Measurements from ENCODE around the gene NOS1AP. TPM values are rescaled to one million over a fixed set of nuclear protein-coding genes. Genes with fewer than 3 reads are reported as not detected.
"Not testable (repeated sequence)": the region's sequence is repeated elsewhere in the genome, so short reads cannot be mapped to it uniquely, and the experiment has no call there.

Gene NOS1AP
- polyA plus RNA-seq, 1 donor: 2.7 TPM

GRCh38 chr1:162161916-162162550 lies 92.5 kb downstream of the NOS1AP start:
- no peak overlapping the region for H3K27ac ChIP-seq (ENCODE audit: low read length)
- DNase-seq: no peak
- WGBS (ENCODE audit: insufficient coverage, low lambda C conversion rate): 48% methylated on average over 2 of the region's 7 CpGs
- H3K27me3 ChIP-seq (ENCODE audit: control insufficient read depth, insufficient read depth, low read length): no peaks in the 10 kb centered on the region
- H3K9me3 ChIP-seq (ENCODE audit: control insufficient read depth, low read depth, low read length): no peaks in the 10 kb centered on the region
- no peaks in the 10 kb centered on the region for H3K36me3 ChIP-seq (ENCODE audit: control insufficient read depth, insufficient read depth, low read length)
- peaks cover 9% of the 10 kb centered on the region for H3K4me1 ChIP-seq (ENCODE audit: control insufficient read depth, insufficient read depth, low read length)
- H3K4me3 ChIP-seq (ENCODE audit: low read length): no peak overlapping the region

- Histone ChIP-seq H3K27me3 (ENCODE audit: control insufficient read depth, insufficient read depth, low read length) (no peaks in the 10 kb centered on the region), H3K9me3 (ENCODE audit: control insufficient read depth, low read depth, low read length) (no peaks in the 10 kb centered on the region), H3K36me3 (ENCODE audit: control insufficient read depth, insufficient read depth, low read length) (no peaks in the 10 kb centered on the region), H3K27ac (ENCODE audit: low read length) (no peak overlapping the region), H3K4me1 (ENCODE audit: control insufficient read depth, insufficient read depth, low read length) (no peaks in the 10 kb centered on the region), H3K4me3 (ENCODE audit: low read length) (no peak overlapping the region)
- DNase-seq: no peak
- no CpG with 5 or more reads among the region's 3 CpGs for WGBS (ENCODE audit: insufficient coverage, low lambda C conversion rate)
These were observed 96.0 kb downstream of the NOS1AP start for GRCh38 chr1:162165528-162165927.

GRCh38 chr1:162166917-162167615 lies 97.6 kb downstream of the NOS1AP start:
- Histone ChIP-seq H3K36me3 (ENCODE audit: control insufficient read depth, insufficient read depth, low read length) (no peaks in the 10 kb centered on the region), H3K4me3 (ENCODE audit: low read length) (no peak overlapping the region), H3K9me3 (ENCODE audit: control insufficient read depth, low read depth, low read length) (no peaks in the 10 kb centered on the region), H3K27ac (ENCODE audit: low read length) (no peak overlapping the region), H3K4me1 (ENCODE audit: control insufficient read depth, insufficient read depth, low read length) (no peaks in the 10 kb centered on the region), H3K27me3 (ENCODE audit: control insufficient read depth, insufficient read depth, low read length) (no peaks in the 10 kb centered on the region)
- WGBS (ENCODE audit: insufficient coverage, low lambda C conversion rate): no CpG with 5 or more reads among the region's 9 CpGs
- no peak for DNase-seq

- no peak overlapping the region for H3K27ac ChIP-seq (ENCODE audit: low read length)
- no CpG with 5 or more reads among the region's 5 CpGs for WGBS (ENCODE audit: insufficient coverage, low lambda C conversion rate)
- H3K27me3 ChIP-seq (ENCODE audit: control insufficient read depth, insufficient read depth, low read length): no peaks in the 10 kb centered on the region
- H3K4me3 ChIP-seq (ENCODE audit: low read length): no peak overlapping the region
- no peaks in the 10 kb centered on the region for H3K9me3 ChIP-seq (ENCODE audit: control insufficient read depth, low read depth, low read length)
- H3K36me3 ChIP-seq (ENCODE audit: control insufficient read depth, insufficient read depth, low read length): no peaks in the 10 kb centered on the region
- H3K4me1 ChIP-seq (ENCODE audit: control insufficient read depth, insufficient read depth, low read length): no peaks in the 10 kb centered on the region
- peak in 1 of 2 donors; percentile 20 for DNase-seq
These were observed 98.8 kb downstream of the NOS1AP start for GRCh38 chr1:162168261-162168660.

GRCh38 chr1:162169031-162169790 lies 99.7 kb downstream of the NOS1AP start:
- Histone ChIP-seq H3K27ac (ENCODE audit: low read length) (no peak overlapping the region), H3K9me3 (ENCODE audit: control insufficient read depth, low read depth, low read length) (no peaks in the 10 kb centered on the region), H3K36me3 (ENCODE audit: control insufficient read depth, insufficient read depth, low read length) (no peaks in the 10 kb centered on the region), H3K27me3 (ENCODE audit: control insufficient read depth, insufficient read depth, low read length) (no peaks in the 10 kb centered on the region), H3K4me1 (ENCODE audit: control insufficient read depth, insufficient read depth, low read length) (no peaks in the 10 kb centered on the region), H3K4me3 (ENCODE audit: low read length) (no peak overlapping the region)
- no CpG with 5 or more reads among the region's 7 CpGs for WGBS (ENCODE audit: insufficient coverage, low lambda C conversion rate)
- no peak for DNase-seq

GRCh38 chr1:162171111-162171510 lies 101.6 kb downstream of the NOS1AP start:
- no peaks in the 10 kb centered on the region for H3K27me3 ChIP-seq (ENCODE audit: control insufficient read depth, insufficient read depth, low read length)
- no peak overlapping the region for H3K27ac ChIP-seq (ENCODE audit: low read length)
- H3K36me3 ChIP-seq (ENCODE audit: control insufficient read depth, insufficient read depth, low read length): no peaks in the 10 kb centered on the region
- no peak for DNase-seq
- H3K4me1 ChIP-seq (ENCODE audit: control insufficient read depth, insufficient read depth, low read length): no peaks in the 10 kb centered on the region
- H3K4me3 ChIP-seq (ENCODE audit: low read length): no peak overlapping the region
- H3K9me3 ChIP-seq (ENCODE audit: control insufficient read depth, low read depth, low read length): no peaks in the 10 kb centered on the region
- 100% methylated on average over 1 of the region's 3 CpGs for WGBS (ENCODE audit: insufficient coverage, low lambda C conversion rate)

- Histone ChIP-seq H3K4me1 (ENCODE audit: control insufficient read depth, insufficient read depth, low read length) (no peaks in the 10 kb centered on the region), H3K36me3 (ENCODE audit: control insufficient read depth, insufficient read depth, low read length) (no peaks in the 10 kb centered on the region), H3K27ac (ENCODE audit: low read length) (no peak overlapping the region), H3K9me3 (ENCODE audit: control insufficient read depth, low read depth, low read length) (no peaks in the 10 kb centered on the region), H3K27me3 (ENCODE audit: control insufficient read depth, insufficient read depth, low read length) (no peaks in the 10 kb centered on the region), H3K4me3 (ENCODE audit: low read length) (no peak overlapping the region)
- no CpG with 5 or more reads among the region's 2 CpGs for WGBS (ENCODE audit: insufficient coverage, low lambda C conversion rate)
- DNase-seq: no peak
These were observed 103.0 kb downstream of the NOS1AP start for GRCh38 chr1:162172311-162173102.

GRCh38 chr1:162173607-162174006 lies 104.1 kb downstream of the NOS1AP start:
- not testable (repeated sequence) for H3K27me3 ChIP-seq (ENCODE audit: control insufficient read depth, insufficient read depth, low read length); H3K9me3 ChIP-seq (ENCODE audit: control insufficient read depth, low read depth, low read length); H3K4me3 ChIP-seq (ENCODE audit: low read length); DNase-seq; H3K4me1 ChIP-seq (ENCODE audit: control insufficient read depth, insufficient read depth, low read length); H3K36me3 ChIP-seq (ENCODE audit: control insufficient read depth, insufficient read depth, low read length); H3K27ac ChIP-seq (ENCODE audit: low read length)
- no CpG with 5 or more reads among the region's 1 CpG for WGBS (ENCODE audit: insufficient coverage, low lambda C conversion rate)

- no CpG with 5 or more reads among the region's 4 CpGs for WGBS (ENCODE audit: insufficient coverage, low lambda C conversion rate)
These were observed 104.5 kb downstream of the NOS1AP start for GRCh38 chr1:162174027-162174426.

More at GRCh38 chr1:162174027-162174426, 104.5 kb downstream of the NOS1AP start:
- not testable (repeated sequence) for H3K9me3 ChIP-seq (ENCODE audit: control insufficient read depth, low read depth, low read length); H3K36me3 ChIP-seq (ENCODE audit: control insufficient read depth, insufficient read depth, low read length); H3K4me3 ChIP-seq (ENCODE audit: low read length); H3K27ac ChIP-seq (ENCODE audit: low read length); H3K4me1 ChIP-seq (ENCODE audit: control insufficient read depth, insufficient read depth, low read length); H3K27me3 ChIP-seq (ENCODE audit: control insufficient read depth, insufficient read depth, low read length); DNase-seq
